Brain microvascular endothelial cell (primary cell): Measurements from ENCODE around the gene CADM2.

Experiments
- DNase-seq: peaks from one replicate; pipeline ENCODE4 v3.0.0-alpha.2; 2020
- H3K27ac ChIP-seq: fragments of 250-450 bp; sonication (Bioruptor Pico); 2 replicates; pipeline ENCODE4 v1.5.1; 2020; ENCODE audit warnings: mild to moderate bottlenecking, moderate library complexity
- H3K27me3 ChIP-seq: fragments of 250-450 bp; sonication (Bioruptor Pico); replicated peaks from 2 replicates; pipeline ENCODE4 v1.5.1; 2020; ENCODE audit warnings: mild to moderate bottlenecking
- H3K36me3 ChIP-seq: fragments of 250-450 bp; sonication (Bioruptor Pico); replicated peaks from 2 replicates; pipeline ENCODE4 v1.5.1; 2020; ENCODE audit warnings: mild to moderate bottlenecking
- H3K4me3 ChIP-seq: 2 replicates; pipeline ENCODE4 v1.5.1; 2011; ENCODE audit warnings: low read depth, mild to moderate bottlenecking, control low read depth, low read length, moderate library complexity
- CTCF ChIP-seq: IDR thresholded peaks from 2 replicates; pipeline ENCODE4 v1.5.1; 2011; ENCODE audit warnings: low read depth, mild to moderate bottlenecking, moderate library complexity, low read length, control low read depth, inconsistent platforms; ENCODE audit errors: missing control alignments
- in situ Hi-C: cut with HindIII; loops from 2 replicates; pipeline ENCODE4 v1.10.0; 2017; ENCODE audit warnings: low sequenced_read_pairs, low pct_ligation_motif_present

CADM2 gene

GRCh38 chr3:86029590-86029989 is 1070.8 kb downstream of the CADM2 start:
- Histone ChIP-seq H3K27me3 (no peaks in the 10 kb centered on the region), H3K27ac (no peak overlapping the region), H3K4me3 (no peak overlapping the region), H3K36me3 (no peaks in the 10 kb centered on the region)
- TF ChIP-seq CTCF, result no peak
- no peak for DNase-seq
- in situ Hi-C loops, result no loop called here

GRCh38 chr3:86037916-86038315 is 1079.1 kb downstream of the CADM2 start:
- H3K36me3 ChIP-seq, result no peaks in the 10 kb centered on the region
- H3K27ac ChIP-seq, result no peak overlapping the region
- no peak for DNase-seq
- H3K4me3 ChIP-seq, result no peak overlapping the region
- in situ Hi-C loops, result no loop called here
- no peaks in the 10 kb centered on the region for H3K27me3 ChIP-seq
- TF ChIP-seq CTCF, result no peak

- TF ChIP-seq CTCF, result no peak
- in situ Hi-C loops, result no loop called here
Observed at GRCh38 chr3:86046436-86047136, 1087.8 kb downstream of the CADM2 start.

GRCh38 chr3:86047161-86047560 is 1088.4 kb downstream of the CADM2 start:
- Histone ChIP-seq H3K27ac (no peak overlapping the region), H3K27me3 (no peaks in the 10 kb centered on the region), H3K36me3 (no peaks in the 10 kb centered on the region), H3K4me3 (no peak overlapping the region)
- in situ Hi-C loops, result no loop called here
- no peak for TF ChIP-seq CTCF
- no peak for DNase-seq

More at GRCh38 chr3:86046436-86047136, 1087.8 kb downstream of the CADM2 start:
- Histone ChIP-seq H3K4me3 (no peak overlapping the region), H3K27me3 (no peaks in the 10 kb centered on the region), H3K36me3 (no peaks in the 10 kb centered on the region), H3K27ac (no peak overlapping the region)
- DNase-seq, result no peak

- Histone ChIP-seq H3K4me3 (no peak overlapping the region), H3K27ac (no peak overlapping the region), H3K27me3 (no peaks in the 10 kb centered on the region), H3K36me3 (no peaks in the 10 kb centered on the region)
- no peak for TF ChIP-seq CTCF
- in situ Hi-C loops, result no loop called here
- DNase-seq, result no peak
Observed at GRCh38 chr3:86051058-86051457, 1092.3 kb downstream of the CADM2 start.

GRCh38 chr3:86056032-86056431 is 1097.2 kb downstream of the CADM2 start:
- H3K36me3 ChIP-seq, result no peaks in the 10 kb centered on the region
- no peak for TF ChIP-seq CTCF
- no peaks in the 10 kb centered on the region for H3K27me3 ChIP-seq
- H3K4me3 ChIP-seq, result no peak overlapping the region
- H3K27ac ChIP-seq, result no peak overlapping the region
- in situ Hi-C loops, result no loop called here
- DNase-seq, result no peak
